HG02642 (cell line): ENCODE measurements around the gene DUOXA1.

ENCODE experiments used
- ATAC-seq: cut with Tn5 transposase; IDR thresholded peaks from one replicate; pipeline ENCODE4 v1.9.1; 2021; ENCODE audit warnings: mild to moderate bottlenecking; ENCODE audit not compliant: unreplicated experiment, poor library complexity

Gene DUOXA1

DNA sequence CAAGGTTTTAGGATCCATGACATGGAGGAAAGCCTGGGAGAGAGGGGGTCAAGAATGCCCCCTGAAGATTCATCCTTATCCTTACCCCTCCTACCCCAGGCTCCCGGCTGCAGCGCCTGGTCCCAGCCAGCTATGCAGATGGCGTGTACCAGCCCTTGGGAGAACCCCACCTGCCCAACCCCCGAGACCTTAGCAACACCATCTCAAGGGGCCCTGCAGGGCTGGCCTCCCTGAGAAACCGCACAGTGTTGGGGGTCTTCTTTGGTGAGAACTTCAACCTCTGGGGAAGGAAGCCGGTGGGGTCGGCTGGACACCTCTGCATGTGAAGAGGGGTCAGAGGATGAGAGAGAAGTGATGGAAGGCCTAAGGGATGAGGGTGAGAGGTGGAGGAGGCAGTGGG lies 4.4 kb upstream of the DUOXA1 start:
- ATAC-seq: no peak

DNA sequence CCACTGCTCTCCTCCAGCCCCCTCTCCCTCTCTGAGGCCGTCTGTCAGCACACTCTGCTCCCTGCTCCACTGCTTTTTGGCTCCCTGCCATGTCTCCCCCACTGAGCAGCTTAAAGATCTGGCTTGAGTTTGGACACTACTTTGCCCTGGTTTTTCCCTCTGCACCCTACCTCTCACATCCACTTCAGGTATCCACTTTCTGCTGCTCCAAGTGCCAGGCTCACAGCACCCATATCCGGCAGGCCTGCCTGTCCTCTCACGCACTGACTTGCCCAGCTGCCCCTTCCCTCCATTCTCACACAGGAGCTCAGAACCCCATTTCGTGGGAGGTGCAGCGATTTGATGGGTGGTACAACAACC lies 3.9 kb upstream of the DUOXA1 start:
- ATAC-seq: no peak

DNA sequence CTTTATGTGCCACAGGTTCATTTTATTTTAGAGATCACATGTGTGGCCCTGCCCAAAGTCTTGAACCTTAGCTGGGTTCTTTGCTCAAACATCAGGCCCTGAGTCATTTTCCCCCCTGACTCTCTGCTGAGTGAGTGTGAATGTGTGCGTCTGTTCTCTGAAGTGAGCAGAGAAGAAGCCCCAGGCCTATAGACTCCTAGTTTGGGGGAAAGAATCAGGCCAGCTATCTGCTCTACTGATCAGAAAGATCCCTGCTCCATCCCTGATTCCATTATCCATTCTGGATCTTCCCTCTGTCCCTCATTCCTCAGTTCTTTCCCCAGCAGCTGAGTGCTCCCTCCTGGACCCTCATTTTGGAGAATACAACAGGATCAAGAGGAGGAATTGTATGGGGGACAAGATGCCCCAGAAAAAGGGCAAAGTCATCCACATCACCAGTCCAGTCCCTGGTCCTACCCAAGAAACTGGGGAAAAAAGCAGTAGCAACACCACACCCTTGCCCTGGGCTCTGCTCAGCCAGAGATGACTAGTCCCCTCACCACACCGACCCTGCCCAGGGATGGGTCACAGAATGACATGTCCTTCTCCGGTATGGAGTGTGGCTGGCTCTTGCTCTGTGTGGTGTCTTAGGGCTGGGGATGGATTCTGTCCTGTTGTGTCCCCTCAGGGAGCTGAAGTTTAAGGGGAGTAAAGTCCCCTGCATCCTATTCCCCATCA lies 3.3 kb upstream of the DUOXA1 start:
- ATAC-seq: no peak

- ATAC-seq: no peak
Observed at GRCh38 chr15:45131510-45131909, 1.8 kb upstream of the DUOXA1 start.

DNA sequence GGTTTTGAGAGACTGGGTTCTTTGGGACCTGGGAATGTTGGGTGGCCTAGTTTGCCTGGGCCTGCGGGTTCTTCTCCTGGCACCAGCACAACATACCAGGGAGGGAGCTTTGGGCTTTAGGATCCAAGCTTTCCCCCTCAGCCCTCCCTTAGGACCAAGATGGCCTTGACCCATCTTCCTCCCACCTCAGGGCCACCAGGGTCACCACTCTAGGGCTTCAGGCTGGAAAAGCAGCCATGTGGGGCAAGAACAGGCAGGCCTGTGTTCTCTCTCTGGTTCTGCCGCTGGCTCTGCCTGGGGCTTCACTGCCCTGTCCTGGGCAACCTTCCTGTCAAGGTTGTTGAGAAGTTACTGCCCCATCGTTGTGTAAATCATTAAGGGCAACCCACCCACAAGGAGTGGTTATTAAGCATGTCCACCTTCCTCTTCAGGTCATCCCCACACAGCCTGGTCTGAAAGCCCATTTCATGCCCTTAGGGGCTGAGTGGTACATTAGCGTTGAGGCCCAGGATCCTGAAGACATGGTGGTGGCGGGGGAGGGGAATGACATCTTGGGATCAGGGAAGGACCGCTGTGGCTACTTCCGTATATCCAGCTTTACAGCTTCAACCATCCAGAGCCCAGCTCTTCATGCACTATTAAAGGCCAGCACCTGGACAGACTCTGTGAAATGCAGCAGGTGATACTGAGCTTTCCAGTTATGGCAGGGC lies 767 bp upstream of the DUOXA1 start:
- no peak for ATAC-seq

DNA sequence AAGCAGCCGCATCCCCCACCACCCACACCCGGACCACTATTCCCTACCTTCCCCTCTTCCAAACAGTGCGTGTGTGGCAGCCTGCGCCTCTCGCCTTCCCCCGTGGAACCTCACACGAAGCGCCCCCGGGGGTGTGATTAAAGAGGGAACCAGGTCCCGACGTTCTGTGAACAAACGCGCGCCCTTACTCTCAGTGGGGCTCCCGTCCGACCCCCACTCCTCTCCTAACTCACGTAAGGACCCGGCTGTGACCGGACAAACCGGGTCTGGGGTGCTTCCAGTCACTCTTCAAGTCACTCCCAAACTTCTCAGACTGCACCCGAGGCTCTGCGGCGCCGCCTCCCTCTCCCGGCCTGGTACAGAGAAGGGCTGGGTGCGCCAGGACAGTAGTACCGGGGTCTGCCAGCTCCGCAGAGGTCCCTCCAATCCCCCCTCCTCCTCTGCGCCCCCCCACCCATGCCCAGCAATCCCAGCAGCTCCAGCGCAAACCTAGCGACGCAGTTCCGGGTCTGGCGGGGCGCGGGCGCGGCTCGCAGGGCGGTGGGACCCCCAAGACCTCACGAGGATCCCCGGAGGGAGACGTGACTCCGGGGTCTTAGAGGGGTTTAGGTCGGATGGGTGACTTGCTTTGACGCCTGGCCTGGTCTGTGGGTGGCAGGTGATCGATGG lies 574 bp downstream of the DUOXA1 start:
- no peak for ATAC-seq

DNA sequence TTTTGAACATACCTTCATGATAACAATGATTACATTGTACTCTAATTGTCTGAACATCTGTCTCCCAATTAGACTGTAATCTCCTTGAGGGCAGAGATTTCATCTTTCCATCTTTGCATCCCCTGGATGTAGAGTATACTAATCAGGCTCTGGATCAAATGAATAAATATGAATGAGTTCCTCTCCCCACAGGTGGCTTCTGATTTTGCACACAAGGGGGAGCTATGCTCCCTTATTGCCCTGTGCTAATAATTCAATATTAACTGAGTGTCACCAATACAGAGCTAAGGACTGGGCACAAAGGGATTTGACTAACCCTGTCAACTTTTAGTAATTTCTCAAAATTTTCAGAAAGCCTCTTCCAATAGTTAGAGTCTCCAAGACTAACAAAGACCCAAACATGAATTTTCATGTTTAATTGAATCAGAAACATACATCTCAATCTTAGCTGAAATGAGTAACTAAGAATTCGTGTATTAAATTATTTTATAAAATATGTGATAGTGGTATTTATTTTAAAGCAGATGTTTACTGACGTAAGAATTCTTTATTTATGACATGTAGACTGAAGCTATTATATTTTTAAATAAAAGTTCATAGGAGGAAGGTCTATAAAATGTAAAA lies 3.0 kb downstream of the DUOXA1 start:
- ATAC-seq: no peak

DNA sequence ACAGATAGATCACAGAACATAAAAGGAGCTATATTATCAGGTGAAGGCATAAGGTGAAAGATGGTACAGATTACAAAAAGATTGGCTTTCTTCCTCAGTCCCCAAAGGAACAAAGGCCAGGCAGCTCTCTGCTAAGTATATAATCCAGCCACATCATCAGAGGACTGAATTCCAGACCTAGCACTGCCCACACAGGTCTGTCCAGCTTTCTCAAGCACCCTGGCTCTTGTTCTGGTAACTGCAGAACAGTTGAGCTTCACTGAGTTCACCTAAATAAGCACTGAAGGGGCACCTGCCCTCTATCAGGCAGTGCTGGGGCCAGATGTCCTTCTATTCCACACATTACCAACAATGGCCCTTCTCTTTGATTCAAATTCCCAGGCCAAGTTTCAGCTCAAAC lies 6.3 kb downstream of the DUOXA1 start:
- no peak for ATAC-seq

- ATAC-seq: no peak
Observed at GRCh38 chr15:45122719-45123118, 7.0 kb downstream of the DUOXA1 start.

DNA sequence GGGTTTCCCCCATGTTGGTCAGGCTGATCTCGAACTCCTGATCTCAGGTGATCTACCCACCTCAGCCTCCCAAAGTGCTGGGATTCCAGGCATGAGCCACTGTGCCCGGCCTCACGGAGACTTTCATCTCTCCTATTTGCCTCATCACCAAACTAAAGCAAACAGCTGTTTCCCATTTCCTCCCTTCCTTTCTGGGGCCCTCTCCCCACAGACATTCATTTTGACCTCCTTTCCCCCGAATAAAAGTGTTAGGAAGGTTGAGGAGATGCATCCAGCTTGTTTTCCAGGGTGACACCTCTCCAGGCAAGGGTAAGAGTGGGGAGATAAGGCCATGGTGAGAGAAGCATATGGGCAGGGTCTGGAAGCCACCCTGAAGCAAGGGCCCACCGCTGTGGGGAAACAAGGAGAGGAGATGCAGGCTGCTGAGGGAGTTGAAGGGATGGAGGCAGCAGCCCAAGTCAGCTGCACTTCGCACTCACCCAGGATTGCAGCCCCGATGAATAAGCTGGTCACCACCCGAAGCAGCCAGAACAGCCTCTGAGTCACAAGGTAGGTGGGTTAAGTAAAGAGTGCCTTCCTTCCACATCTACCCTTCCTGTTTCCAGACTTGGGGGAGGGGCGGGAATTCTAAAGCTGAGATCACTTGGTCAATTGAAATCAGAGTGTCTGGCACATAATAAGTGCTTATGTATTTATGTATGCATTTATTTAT lies 7.8 kb downstream of the DUOXA1 start:
- ATAC-seq: no peak

DNA sequence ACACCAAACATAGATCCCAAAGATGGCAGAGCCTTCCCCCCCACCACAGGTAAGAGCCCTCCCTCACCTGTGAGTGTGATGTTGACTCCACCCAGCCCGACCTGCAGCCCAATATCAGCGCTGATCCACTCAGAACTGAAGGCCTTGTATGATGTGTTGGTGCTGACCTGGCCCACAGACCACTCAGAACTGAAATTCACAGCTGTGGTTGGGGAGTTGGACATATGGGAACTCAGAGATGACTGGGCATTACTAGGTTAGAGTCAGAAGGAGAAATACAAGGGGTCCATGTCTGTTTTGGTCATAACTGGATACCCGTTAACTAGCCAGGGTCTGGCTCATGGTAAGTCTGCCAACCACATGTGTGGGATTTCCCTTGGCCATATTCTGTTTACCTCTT lies 8.7 kb downstream of the DUOXA1 start:
- no peak for ATAC-seq

- ATAC-seq: no peak
Observed at GRCh38 chr15:45120081-45120972, 9.4 kb downstream of the DUOXA1 start.

DNA sequence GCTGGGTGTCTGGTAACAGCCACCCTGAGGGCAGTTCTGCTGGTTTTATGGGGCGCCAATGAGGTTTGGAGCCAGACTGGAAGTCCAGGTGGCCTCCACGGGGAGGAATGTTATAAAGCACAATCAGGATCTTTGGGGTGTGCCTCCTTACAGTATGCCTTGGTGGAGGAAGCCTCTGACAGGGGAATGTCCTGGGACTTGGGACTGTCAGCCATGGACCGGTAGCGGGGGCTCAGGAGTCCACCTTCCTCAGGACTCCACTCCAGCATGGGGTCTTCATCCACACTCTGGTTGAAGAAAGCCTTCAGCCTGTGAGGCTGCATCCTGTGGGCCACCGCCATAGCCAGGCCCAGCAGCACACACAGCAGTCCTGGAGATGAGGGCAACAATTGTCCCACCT lies 10.7 kb downstream of the DUOXA1 start:
- no peak for ATAC-seq

DNA sequence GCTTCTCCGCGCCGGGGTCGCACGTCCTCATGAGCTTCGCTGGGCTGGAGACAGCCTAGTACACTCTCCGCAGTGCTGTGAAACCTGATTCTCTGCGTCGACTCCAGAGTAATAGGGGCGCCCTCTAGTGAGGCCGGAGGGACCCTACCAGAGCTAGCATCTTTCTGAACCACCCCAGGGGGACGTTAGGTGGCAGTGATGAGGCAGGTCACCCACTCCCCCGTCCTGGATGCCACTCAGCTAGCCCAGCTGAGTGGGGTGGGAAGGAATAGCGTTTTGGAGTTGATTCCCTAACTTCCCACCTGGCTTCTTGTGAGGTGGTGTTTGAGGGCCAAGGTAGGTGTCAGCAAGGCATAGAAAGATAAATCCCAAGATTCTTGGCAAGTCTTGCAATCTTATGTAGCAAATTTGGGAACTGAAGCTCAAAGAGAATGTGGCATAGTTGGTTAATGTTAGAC lies 11.5 kb downstream of the DUOXA1 start:
- ATAC-seq: peak; percentile 91

GRCh38 chr15:45117308-45118130 lies 12.2 kb downstream of the DUOXA1 start:
- ATAC-seq: peak; percentile 10

GRCh38 chr15:45116482-45117307 lies 13.0 kb downstream of the DUOXA1 start:
- ATAC-seq: no peak

DNA sequence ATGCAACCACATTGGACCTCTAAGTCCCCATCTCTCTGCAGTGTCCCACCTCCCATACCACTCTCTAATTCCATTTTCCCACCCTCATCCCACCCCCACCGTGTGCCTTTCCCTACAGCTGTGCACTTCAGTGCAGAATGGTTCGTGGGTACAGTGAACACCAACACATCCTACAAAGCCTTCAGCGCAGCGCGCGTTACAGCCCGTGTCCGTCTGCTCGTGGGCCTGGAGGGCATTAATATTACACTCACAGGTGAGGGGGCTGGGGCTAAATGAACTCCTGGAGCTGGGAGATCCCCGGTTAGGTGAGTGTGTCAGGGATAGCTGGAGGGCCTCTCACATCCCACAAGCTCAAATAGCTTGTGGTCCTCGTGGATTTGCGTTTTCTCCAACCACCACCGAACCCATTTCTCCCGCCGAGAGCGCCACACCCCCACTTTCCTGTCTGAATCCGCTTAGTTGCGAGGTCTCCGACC lies 13.6 kb downstream of the DUOXA1 start:
- no peak for ATAC-seq
